ENCODE data around the gene PATL2. TPM values are rescaled to one million over a fixed set of nuclear protein-coding genes. Genes with fewer than 3 reads are reported as not detected.

The PATL2 gene
- total and polyA plus RNA-seq, 2 experiments from 2014 or later, result 0.19 TPM; not detected in 1

- Mint-ChIP-seq H3K27me3 (ENCODE audit: insufficient read depth, low read depth, poor library complexity) (peaks cover 11% of the 10 kb centered on the region), H3K4me3 (no peak overlapping the region), H3K9me3 (no peaks in the 10 kb centered on the region), H3K4me1 (peaks cover 26% of the 10 kb centered on the region), H3K36me3 (ENCODE audit: low read depth) (no peaks in the 10 kb centered on the region), H3K27ac (peak overlapping the region; percentile 89)
- DNase-seq (ENCODE audit: low spot score), result no peak
- Histone ChIP-seq H3K36me3 (ENCODE audit: insufficient read depth) (no peaks in the 10 kb centered on the region), H2AFZ (peak overlapping the region; percentile 69), H3K4me3 (no peak overlapping the region), H3K27ac (ENCODE audit: low read depth) (peak overlapping the region; percentile 34), H3K4me1 (ENCODE audit: insufficient read depth) (peaks cover 5% of the 10 kb centered on the region), H3K9me2 (ENCODE audit: insufficient read depth) (no peaks in the 10 kb centered on the region), H3K4me2 (peak overlapping the region; percentile 36), H3K79me2 (replicated peaks; ENCODE audit: insufficient read depth) (no peaks in the 10 kb centered on the region), H3K27me3 (ENCODE audit: insufficient read depth) (peaks cover 9% of the 10 kb centered on the region), H4K20me1 (replicated peaks; ENCODE audit: insufficient read depth) (no peaks in the 10 kb centered on the region), H3F3A (replicated peaks; ENCODE audit: low read depth) (no peaks in the 10 kb centered on the region)
- no peak for ATAC-seq
- TF ChIP-seq JUNB (IDR thresholded peaks at IDR 0.05; ENCODE audit: unreplicated experiment) (no peak), NANOG (IDR thresholded peaks at IDR 0.05; ENCODE audit: borderline replicate concordance) (no peak), CTCF (conservative IDR thresholded peaks at IDR 0.05; ENCODE audit: low read depth in 2 of 2) (no peak), ZNF114 (CRISPR knock-in tag; IDR thresholded peaks at IDR 0.05) (no peak)
Observed at GRCh38 chr15:44726136-44726535, 15.0 kb upstream of the PATL2 start.

GRCh38 chr15:44722011-44722410 lies 10.9 kb upstream of the PATL2 start:
- no peak overlapping the region for H3K4me3 ChIP-seq
- DNase-seq (ENCODE audit: low spot score) (no peak), ATAC-seq (no peak)
- Mint-ChIP-seq H3K9me3 (no peaks in the 10 kb centered on the region), H3K27ac (no peak overlapping the region), H3K27me3 (ENCODE audit: insufficient read depth, low read depth, poor library complexity) (peaks cover 6% of the 10 kb centered on the region), H3K4me1 (peaks cover 20% of the 10 kb centered on the region), H3K4me3 (no peak overlapping the region), H3K36me3 (ENCODE audit: low read depth) (peaks cover 3% of the 10 kb centered on the region; the same call in 1 of the 3 replicates)
- H3K4me1 ChIP-seq (ENCODE audit: insufficient read depth), result peaks cover 6% of the 10 kb centered on the region
- no peaks in the 10 kb centered on the region for H3F3A ChIP-seq (replicated peaks; ENCODE audit: low read depth)
- H3K4me2 ChIP-seq, result no peak overlapping the region
- no peaks in the 10 kb centered on the region for H4K20me1 ChIP-seq (replicated peaks; ENCODE audit: insufficient read depth)
- H3K36me3 ChIP-seq (ENCODE audit: insufficient read depth), result no peaks in the 10 kb centered on the region
- no peaks in the 10 kb centered on the region for H3K9me2 ChIP-seq (ENCODE audit: insufficient read depth)
- H3K27me3 ChIP-seq (ENCODE audit: insufficient read depth), result no peaks in the 10 kb centered on the region
- H3K27ac ChIP-seq (ENCODE audit: low read depth), result no peak overlapping the region
- H2AFZ ChIP-seq, result no peak overlapping the region
- H3K79me2 ChIP-seq (replicated peaks; ENCODE audit: insufficient read depth), result no peaks in the 10 kb centered on the region
- no peak for TF ChIP-seq POLR2AphosphoS5 (IDR thresholded peaks at IDR 0.05; ENCODE audit: low read depth)
- no peak for TF ChIP-seq JUNB (IDR thresholded peaks at IDR 0.05; ENCODE audit: unreplicated experiment)
- no peak for TF ChIP-seq ZNF114 (CRISPR knock-in tag; IDR thresholded peaks at IDR 0.05)
- TF ChIP-seq ZNF462 (CRISPR knock-in tag; IDR thresholded peaks at IDR 0.05), result no peak
- no peak for TF ChIP-seq STAT1 (IDR thresholded peaks at IDR 0.05; ENCODE audit: unreplicated experiment)
- no peak for TF ChIP-seq REST (IDR thresholded peaks at IDR 0.05; ENCODE audit: unreplicated experiment)
- no peak for TF ChIP-seq ETS1 (IDR thresholded peaks at IDR 0.05)
- TF ChIP-seq NANOG (IDR thresholded peaks at IDR 0.05; ENCODE audit: borderline replicate concordance), result no peak
- no peak for TF ChIP-seq CREB1 (CRISPR knock-in tag; IDR thresholded peaks at IDR 0.05; ENCODE audit: low read depth)
